Osteoblast (primary cell): Measurements from ENCODE around the gene RBMX. TPM values are rescaled to one million over a fixed set of nuclear protein-coding genes. Genes with fewer than 3 reads are reported as not detected.

Source experiments
- DNase-seq: peaks from one replicate; pipeline ENCODE4 v3.0.0; 2011; ENCODE audit warnings: low spot score, mixed read lengths; ENCODE audit not compliant: insufficient read length; ENCODE audit errors: missing footprints
- H2AFZ ChIP-seq: 2 replicates; pipeline ENCODE4 v1.6.0; 2011; ENCODE audit warnings: mild to moderate bottlenecking, low read length
- H3K27ac ChIP-seq: 2 replicates; pipeline ENCODE4 v1.5.1; 2011; ENCODE audit warnings: mild to moderate bottlenecking, low read depth, low read length, moderate library complexity
- H3K27me3 ChIP-seq: 2 replicates; pipeline ENCODE4 v1.6.0; 2012; ENCODE audit warnings: mild to moderate bottlenecking, control low read depth, inconsistent platforms, low read length, moderate library complexity; ENCODE audit not compliant: insufficient read depth
- H3K36me3 ChIP-seq: 2 replicates; pipeline ENCODE4 v1.5.1; 2011; ENCODE audit warnings: mild to moderate bottlenecking, low read length, control low read depth, moderate library complexity; ENCODE audit not compliant: insufficient read depth
- H3K4me1 ChIP-seq: 2 replicates; pipeline ENCODE4 v1.5.1; 2011; ENCODE audit warnings: mild to moderate bottlenecking, low read length, control low read depth, moderate library complexity; ENCODE audit not compliant: insufficient read depth
- H3K4me2 ChIP-seq: 2 replicates; pipeline ENCODE4 v1.6.0; 2011; ENCODE audit warnings: mild to moderate bottlenecking, low read length; ENCODE audit not compliant: insufficient read depth
- H3K4me3 ChIP-seq: fragments of 200-600 bp; sonication (generic); 3 replicates; pipeline ENCODE4 v1.5.1; 2012; ENCODE audit warnings: mild to moderate bottlenecking, low read length, inconsistent platforms; ENCODE audit not compliant: insufficient read depth
- H3K79me2 ChIP-seq: 2 replicates; pipeline ENCODE4 v1.6.0; 2012; ENCODE audit warnings: mild to moderate bottlenecking, low read length, control low read depth, inconsistent platforms; ENCODE audit not compliant: insufficient read depth
- H3K9me3 ChIP-seq: 2 replicates; pipeline ENCODE4 v1.5.1; 2011; ENCODE audit warnings: low read depth, low read length, control low read depth
- H4K20me1 ChIP-seq: 2 replicates; pipeline ENCODE4 v1.6.0; 2012; ENCODE audit warnings: mild to moderate bottlenecking, low read length, control low read depth; ENCODE audit not compliant: insufficient read depth
- small RNA-seq: library from RNA; depleted of rRNA; stranded (forward); fragments of <200 nt; gene quantifications from one replicate; pipeline ENCODE3, GENCODE V24; 2012
- total RNA-seq: library from RNA; depleted of rRNA; stranded (reverse); fragments of >200 nt; gene quantifications from 2 replicates; pipeline ENCODE4 v1.2.3, GENCODE V29; 2012
- TF ChIP-seq, protein P1 (sequence below): IDR thresholded peaks from 2 replicates; pipeline ENCODE4 v1.5.1; 2011; ENCODE audit warnings: mild to moderate bottlenecking, low read depth, low read length, moderate library complexity; ENCODE audit errors: extremely low read depth

RBMX gene
- total RNA-seq, 1 donor, result 202 TPM

- Histone ChIP-seq H2AFZ (no peak overlapping the region), H3K4me2 (no peak overlapping the region), H3K27me3 (no peaks in the 10 kb centered on the region), H3K27ac (no peak overlapping the region), H4K20me1 (no peaks in the 10 kb centered on the region), H3K36me3 (no peaks in the 10 kb centered on the region), H3K9me3 (no peaks in the 10 kb centered on the region), H3K79me2 (no peaks in the 10 kb centered on the region), H3K4me3 (no peak overlapping the region), H3K4me1 (no peaks in the 10 kb centered on the region)
- DNase-seq, result no peak
- TF ChIP-seq, protein P1, sequence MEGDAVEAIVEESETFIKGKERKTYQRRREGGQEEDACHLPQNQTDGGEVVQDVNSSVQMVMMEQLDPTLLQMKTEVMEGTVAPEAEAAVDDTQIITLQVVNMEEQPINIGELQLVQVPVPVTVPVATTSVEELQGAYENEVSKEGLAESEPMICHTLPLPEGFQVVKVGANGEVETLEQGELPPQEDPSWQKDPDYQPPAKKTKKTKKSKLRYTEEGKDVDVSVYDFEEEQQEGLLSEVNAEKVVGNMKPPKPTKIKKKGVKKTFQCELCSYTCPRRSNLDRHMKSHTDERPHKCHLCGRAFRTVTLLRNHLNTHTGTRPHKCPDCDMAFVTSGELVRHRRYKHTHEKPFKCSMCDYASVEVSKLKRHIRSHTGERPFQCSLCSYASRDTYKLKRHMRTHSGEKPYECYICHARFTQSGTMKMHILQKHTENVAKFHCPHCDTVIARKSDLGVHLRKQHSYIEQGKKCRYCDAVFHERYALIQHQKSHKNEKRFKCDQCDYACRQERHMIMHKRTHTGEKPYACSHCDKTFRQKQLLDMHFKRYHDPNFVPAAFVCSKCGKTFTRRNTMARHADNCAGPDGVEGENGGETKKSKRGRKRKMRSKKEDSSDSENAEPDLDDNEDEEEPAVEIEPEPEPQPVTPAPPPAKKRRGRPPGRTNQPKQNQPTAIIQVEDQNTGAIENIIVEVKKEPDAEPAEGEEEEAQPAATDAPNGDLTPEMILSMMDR, result no peak
Measured at GRCh38 chrX:136828830-136829229, 51.7 kb downstream of the RBMX start.

- no peak overlapping the region for H2AFZ ChIP-seq
- H3K27ac ChIP-seq, result no peak overlapping the region
- DNase-seq, result no peak
- H3K9me3 ChIP-seq, result no peaks in the 10 kb centered on the region
- no peaks in the 10 kb centered on the region for H3K79me2 ChIP-seq
- no peaks in the 10 kb centered on the region for H3K27me3 ChIP-seq
- no peak overlapping the region for H3K4me2 ChIP-seq
- no peaks in the 10 kb centered on the region for H3K4me1 ChIP-seq
- H3K36me3 ChIP-seq, result no peaks in the 10 kb centered on the region
- H3K4me3 ChIP-seq, result no peak overlapping the region
- no peaks in the 10 kb centered on the region for H4K20me1 ChIP-seq
- TF ChIP-seq, protein P1, result no peak
Measured at GRCh38 chrX:136827026-136827425, 53.5 kb downstream of the RBMX start.

DNA sequence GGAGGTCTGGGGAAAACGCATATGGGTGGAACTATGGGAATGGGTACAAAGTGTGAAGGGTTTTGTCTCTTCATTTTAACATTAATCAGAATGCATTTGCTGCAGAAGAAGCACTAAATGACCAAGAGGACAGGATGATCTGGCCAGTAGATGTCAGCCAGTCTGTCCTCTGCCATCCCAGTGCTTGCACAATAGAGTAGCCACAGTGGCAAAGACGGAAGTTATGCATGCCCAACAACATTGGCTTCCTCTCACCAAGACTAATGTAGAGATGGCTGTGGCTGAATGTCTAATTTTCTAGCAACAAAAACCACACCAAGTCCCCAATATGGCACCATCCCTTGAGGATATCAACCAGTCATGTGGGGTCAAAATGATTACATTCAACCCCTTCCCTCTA, 54.8 kb downstream of the RBMX start:
- Histone ChIP-seq H2AFZ (no peak overlapping the region), H3K4me2 (no peak overlapping the region), H3K27ac (no peak overlapping the region), H3K4me3 (no peak overlapping the region), H3K27me3 (no peaks in the 10 kb centered on the region), H3K79me2 (no peaks in the 10 kb centered on the region), H3K9me3 (no peaks in the 10 kb centered on the region), H3K36me3 (no peaks in the 10 kb centered on the region), H4K20me1 (no peaks in the 10 kb centered on the region), H3K4me1 (no peaks in the 10 kb centered on the region)
- DNase-seq, result no peak
- TF ChIP-seq, protein P1, result no peak

Small RNA genes within 50 kb of the gene (small RNA-seq; reads per million reads assigned to genes)
- not detected for gene SNORD61

Other genes with a start within 250 kb of the RBMX start
- not detected in 2 replicates for gene CD40LG, start 232.6 kb downstream of the RBMX start, total RNA-seq
- gene ARHGEF6, start 99.8 kb downstream of the RBMX start, total RNA-seq, result 17.4 and 19.2 TPM in 2 replicates
- gene GPR101, start 153.3 kb upstream of the RBMX start, total RNA-seq, result not detected in 2 replicates